ENCODE measurements around the gene KRT86. TPM values are rescaled to one million over a fixed set of nuclear protein-coding genes. Genes with fewer than 3 reads are reported as not detected.

The KRT86 gene
- total RNA-seq, 1 donor from 2014 or later, result not detected

DNA sequence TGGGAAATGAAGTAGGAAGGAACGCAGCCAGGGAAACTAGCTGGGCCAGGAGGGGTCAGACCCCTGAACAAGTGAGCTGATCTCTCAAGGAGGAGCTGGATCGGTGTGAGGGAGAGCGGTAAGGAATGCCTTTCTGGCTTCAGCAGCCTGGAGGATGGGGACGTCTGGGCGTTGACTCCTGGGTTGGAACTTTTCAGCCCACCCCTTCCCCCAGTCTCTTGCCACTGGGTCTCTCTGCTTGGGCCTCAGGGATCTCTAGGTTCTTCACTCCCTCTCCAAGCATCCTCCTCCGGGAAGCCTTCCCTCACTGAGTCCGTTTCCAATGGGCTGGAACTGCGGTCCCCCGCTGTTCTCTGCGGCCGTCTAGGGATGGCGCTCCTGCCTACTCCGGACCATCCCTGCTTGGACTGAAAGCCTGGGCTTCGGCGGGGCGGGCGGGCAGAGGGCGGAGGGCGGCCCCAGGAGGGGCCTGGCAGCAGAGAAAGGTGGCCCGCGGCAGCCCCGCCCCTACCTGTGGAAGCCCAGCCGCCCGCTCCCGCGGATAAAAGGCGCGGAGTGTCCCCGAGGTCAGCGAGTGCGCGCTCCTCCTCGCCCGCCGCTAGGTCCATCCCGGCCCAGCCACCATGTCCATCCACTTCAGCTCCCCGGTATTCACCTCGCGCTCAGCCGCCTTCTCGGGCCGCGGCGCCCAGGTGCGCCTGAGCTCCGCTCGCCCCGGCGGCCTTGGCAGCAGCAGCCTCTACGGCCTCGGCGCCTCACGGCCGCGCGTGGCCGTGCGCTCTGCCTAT, 41.6 kb upstream of the KRT86 start, which contains the start of gene KRT7:
TSS of gene KRT7 (plus strand) at position 570 of the 788 bp plus-strand sequence. CDS start at position 624, 54 bp downstream.
- H3K27me3 ChIP-seq (ENCODE audit: low read depth), result peaks cover 79% of the 10 kb centered on the region
- H3K27ac ChIP-seq (replicated peaks), result no peak within 1 kb of the TSS

DNA sequence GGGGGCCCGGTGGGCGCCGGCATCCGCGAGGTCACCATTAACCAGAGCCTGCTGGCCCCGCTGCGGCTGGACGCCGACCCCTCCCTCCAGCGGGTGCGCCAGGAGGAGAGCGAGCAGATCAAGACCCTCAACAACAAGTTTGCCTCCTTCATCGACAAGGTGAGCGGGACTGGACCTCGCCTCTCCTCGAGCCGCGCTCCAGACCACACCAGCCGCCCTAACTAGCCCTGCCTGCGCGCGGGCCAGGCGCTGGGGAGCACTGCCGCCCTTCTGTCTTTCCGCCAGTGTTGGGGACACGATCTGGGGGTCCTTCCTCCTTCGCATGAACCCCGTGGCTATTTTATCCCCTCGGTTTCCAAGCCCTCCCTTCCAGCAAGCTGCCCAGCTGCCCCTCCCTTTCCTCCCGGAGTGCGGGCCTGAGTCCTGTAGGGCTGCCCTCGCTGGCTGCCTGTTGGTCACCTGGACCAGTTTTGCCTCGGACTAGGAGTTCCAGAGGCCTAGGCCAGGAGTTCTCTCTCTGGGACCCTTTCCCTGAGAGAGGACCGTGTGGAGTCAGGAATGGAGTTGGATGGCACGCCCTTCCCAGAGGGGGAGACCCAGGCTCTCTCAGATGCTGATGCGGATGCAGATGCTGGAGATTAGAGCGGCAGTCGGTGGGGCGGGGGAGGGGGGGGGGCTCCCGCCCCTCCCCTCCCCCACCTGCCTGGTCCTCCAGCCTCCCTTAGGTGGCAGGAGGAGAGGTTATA, 40.8 kb upstream of the KRT86 start:
- Histone ChIP-seq H3K27me3 (ENCODE audit: low read depth) (peaks cover 75% of the 10 kb centered on the region), H3K9me3 (replicated peaks) (no peaks in the 10 kb centered on the region), H3K27ac (replicated peaks) (no peak overlapping the region), H3K36me3 (no peaks in the 10 kb centered on the region), H3K4me3 (peak overlapping the region; percentile 41), H3K4me1 (peaks cover 36% of the 10 kb centered on the region)
- intact Hi-C loops (cut with micrococcal nuclease), result no loop called here
- TF ChIP-seq, protein P1, sequence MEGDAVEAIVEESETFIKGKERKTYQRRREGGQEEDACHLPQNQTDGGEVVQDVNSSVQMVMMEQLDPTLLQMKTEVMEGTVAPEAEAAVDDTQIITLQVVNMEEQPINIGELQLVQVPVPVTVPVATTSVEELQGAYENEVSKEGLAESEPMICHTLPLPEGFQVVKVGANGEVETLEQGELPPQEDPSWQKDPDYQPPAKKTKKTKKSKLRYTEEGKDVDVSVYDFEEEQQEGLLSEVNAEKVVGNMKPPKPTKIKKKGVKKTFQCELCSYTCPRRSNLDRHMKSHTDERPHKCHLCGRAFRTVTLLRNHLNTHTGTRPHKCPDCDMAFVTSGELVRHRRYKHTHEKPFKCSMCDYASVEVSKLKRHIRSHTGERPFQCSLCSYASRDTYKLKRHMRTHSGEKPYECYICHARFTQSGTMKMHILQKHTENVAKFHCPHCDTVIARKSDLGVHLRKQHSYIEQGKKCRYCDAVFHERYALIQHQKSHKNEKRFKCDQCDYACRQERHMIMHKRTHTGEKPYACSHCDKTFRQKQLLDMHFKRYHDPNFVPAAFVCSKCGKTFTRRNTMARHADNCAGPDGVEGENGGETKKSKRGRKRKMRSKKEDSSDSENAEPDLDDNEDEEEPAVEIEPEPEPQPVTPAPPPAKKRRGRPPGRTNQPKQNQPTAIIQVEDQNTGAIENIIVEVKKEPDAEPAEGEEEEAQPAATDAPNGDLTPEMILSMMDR (IDR thresholded peaks at IDR 0.05; ENCODE audit: borderline replicate concordance), result no peak
- DNase-seq, result no peak

More for the DNA sequence above, 41.6 kb upstream of the KRT86 start, which contains the start of gene KRT7:
- Histone ChIP-seq H3K4me3 (peak within 1 kb of the TSS; percentile 41), H3K9me3 (replicated peaks) (no peaks in the 10 kb centered on the region), H3K36me3 (no peaks in the 10 kb centered on the region), H3K4me1 (peaks cover 36% of the 10 kb centered on the region)
- intact Hi-C loops (cut with micrococcal nuclease), result no loop called here
- TF ChIP-seq, protein P1 (IDR thresholded peaks at IDR 0.05; ENCODE audit: borderline replicate concordance), result no peak
- no peak for DNase-seq

DNA sequence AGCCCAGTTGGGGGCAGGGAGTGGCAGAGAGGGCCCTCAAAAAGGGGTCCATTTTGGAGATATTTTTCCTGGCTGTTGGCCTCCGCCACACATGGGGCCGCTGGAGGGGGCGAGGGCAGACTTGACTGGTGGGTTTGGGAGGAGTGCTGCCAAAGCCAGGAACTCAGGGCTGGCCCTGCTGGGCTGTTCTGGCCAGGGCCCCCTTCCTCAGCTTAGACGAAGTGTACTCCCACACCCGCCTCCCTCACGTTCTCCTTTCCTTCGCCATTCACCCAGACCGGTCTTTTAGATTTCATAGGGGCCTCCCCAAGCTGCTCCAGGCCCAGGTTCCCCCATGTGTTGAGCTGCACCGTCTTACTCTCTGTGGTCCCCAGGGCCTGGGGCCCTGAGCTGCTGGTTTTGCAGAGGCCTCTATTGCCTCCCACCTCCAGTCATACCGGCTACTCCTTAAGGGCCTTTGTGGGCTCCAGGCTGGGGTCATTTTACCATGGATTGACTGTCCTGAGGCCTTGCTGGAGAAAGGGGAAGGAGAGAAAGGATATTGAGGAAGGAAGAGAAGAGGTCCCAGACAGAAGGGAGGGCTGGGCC, 40.1 kb upstream of the KRT86 start:
- Histone ChIP-seq H3K27ac (replicated peaks) (no peak overlapping the region), H3K27me3 (ENCODE audit: low read depth) (peaks cover 78% of the 10 kb centered on the region)

DNA sequence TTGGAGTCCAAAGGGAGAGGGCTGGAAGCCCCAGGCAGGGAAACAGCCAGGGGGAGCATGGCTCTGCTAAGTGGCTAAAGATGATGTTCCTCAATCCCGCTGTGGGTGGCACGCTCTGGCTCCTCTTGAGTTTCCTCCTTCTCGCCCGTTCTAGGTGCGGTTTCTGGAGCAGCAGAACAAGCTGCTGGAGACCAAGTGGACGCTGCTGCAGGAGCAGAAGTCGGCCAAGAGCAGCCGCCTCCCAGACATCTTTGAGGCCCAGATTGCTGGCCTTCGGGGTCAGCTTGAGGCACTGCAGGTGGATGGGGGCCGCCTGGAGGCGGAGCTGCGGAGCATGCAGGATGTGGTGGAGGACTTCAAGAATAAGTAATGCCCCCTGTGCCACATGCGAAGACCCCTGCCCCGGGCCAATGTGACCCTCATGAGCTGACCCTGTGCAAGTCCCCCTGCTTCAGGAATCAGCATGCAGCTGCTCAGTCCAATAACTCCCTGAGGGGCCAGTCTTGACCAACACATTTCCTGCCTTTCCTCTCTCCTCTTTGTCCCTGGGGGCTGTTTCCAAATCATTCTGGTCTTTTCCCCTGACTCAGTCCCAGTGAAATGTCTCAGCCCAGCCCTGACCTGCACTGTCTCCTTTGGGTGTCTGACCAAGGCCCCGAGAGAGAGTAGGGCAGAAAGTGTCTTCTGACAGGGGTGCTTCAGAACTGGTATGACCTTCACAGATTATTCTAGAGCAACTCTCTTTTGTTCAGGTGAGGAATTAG, 39.3 kb upstream of the KRT86 start:
- peaks cover 73% of the 10 kb centered on the region for H3K27me3 ChIP-seq (ENCODE audit: low read depth)
- H3K4me1 ChIP-seq, result peaks cover 36% of the 10 kb centered on the region
- H3K4me3 ChIP-seq, result no peak overlapping the region
- no peak overlapping the region for H3K27ac ChIP-seq (replicated peaks)
- H3K36me3 ChIP-seq, result no peaks in the 10 kb centered on the region
- no peak for DNase-seq
- intact Hi-C loops (cut with micrococcal nuclease), result no loop called here
- TF ChIP-seq, protein P1 (IDR thresholded peaks at IDR 0.05; ENCODE audit: borderline replicate concordance), result no peak
- H3K9me3 ChIP-seq (replicated peaks), result no peaks in the 10 kb centered on the region

More for the DNA sequence above, 40.1 kb upstream of the KRT86 start:
- intact Hi-C loops (cut with micrococcal nuclease), result no loop called here
- TF ChIP-seq, protein P1 (IDR thresholded peaks at IDR 0.05; ENCODE audit: borderline replicate concordance), result no peak
- H3K9me3 ChIP-seq (replicated peaks), result no peaks in the 10 kb centered on the region
- peaks cover 36% of the 10 kb centered on the region for H3K4me1 ChIP-seq
- H3K36me3 ChIP-seq, result no peaks in the 10 kb centered on the region
- H3K4me3 ChIP-seq, result no peak overlapping the region
- no peak for DNase-seq

Measured in left ventricle myocardium inferior (tissue), 1 donor.